ENCODE measurements around the gene FADS2. TPM values are rescaled to one million over a fixed set of nuclear protein-coding genes. Genes with fewer than 3 reads are reported as not detected.

FADS2 gene
- total and polyA plus RNA-seq, 9 of the 15 experiments (the other 6 are each of a cell fraction or from before 2014, with no cell fraction given), result 2.9 to 42.8 (median 16.2) TPM

DNA sequence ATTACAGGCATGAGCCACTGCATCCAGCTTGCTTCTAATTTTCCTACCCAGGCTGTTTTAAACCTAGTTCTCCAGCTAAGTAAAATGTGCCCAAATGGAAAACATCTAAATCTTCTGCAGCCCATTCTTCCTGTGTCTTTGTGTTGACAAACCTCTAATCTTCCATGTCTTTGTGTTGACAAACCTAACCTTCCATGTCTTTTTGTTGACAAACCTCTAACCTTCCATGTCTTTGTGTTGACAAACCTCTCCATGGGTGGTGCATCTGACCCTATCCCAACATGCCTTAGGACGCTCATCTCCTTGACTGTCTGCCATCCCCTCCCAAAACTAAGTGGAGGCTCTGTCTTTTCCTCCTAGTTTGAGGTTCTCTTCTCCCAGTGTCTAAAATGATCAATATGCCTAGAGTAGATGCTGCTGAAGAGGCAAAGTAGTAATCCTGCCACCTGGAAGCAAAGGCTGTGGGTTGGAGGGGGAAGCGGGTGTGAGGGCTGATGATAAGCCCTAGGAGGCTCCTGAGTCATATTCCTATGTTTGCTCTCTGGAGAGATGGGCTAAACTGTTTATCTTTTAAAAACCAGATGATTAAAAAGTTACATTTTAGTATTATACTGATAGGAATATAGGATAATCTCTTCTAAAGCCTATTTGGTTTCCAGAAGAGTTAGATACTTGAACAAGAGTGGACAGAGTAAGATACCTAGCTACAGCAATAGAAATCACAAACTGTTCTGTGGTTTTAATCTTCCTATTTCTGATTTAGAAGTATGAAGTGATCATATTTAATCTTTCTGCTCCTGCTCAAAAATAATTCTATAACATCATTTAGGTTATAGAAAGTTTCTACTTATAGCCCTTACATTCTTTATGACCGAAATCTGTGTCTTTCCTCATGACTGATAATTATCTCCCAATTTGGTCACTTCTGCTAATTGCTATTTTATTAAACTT, 27.5 kb upstream of the FADS2 start (continued):
- no peak for TF ChIP-seq NCOA4 (IDR thresholded peaks at IDR 0.05; ENCODE audit: partially characterized antibody)
- TF ChIP-seq ZFPM2 (CRISPR knock-in tag; IDR thresholded peaks at IDR 0.05), result no peak
- TF ChIP-seq SUPT5H (IDR thresholded peaks at IDR 0.05), result peak; percentile 45; the same call in 1 of the 2 replicates
- TF ChIP-seq TRIM24 (IDR thresholded peaks at IDR 0.05), result peak; percentile 72 to 88
- TF ChIP-seq, protein P1, sequence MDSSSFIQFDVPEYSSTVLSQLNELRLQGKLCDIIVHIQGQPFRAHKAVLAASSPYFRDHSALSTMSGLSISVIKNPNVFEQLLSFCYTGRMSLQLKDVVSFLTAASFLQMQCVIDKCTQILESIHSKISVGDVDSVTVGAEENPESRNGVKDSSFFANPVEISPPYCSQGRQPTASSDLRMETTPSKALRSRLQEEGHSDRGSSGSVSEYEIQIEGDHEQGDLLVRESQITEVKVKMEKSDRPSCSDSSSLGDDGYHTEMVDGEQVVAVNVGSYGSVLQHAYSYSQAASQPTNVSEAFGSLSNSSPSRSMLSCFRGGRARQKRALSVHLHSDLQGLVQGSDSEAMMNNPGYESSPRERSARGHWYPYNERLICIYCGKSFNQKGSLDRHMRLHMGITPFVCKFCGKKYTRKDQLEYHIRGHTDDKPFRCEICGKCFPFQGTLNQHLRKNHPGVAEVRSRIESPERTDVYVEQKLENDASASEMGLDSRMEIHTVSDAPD (CRISPR knock-in tag; IDR thresholded peaks at IDR 0.05), result no peak
- TF ChIP-seq BACH1 (tag; IDR thresholded peaks at IDR 0.05), result peak; percentile 57; the same call in 1 of the 2 replicates
- TF ChIP-seq ZFP1 (CRISPR knock-in tag; IDR thresholded peaks at IDR 0.05), result no peak
- peak; percentile 53; the same call in 1 of the 2 replicates for TF ChIP-seq JUN (IDR thresholded peaks at IDR 0.05; ENCODE audit: borderline replicate concordance, low read depth, low read length)
- no peak for TF ChIP-seq JUN (CRISPR knock-in tag; IDR thresholded peaks at IDR 0.05; ENCODE audit: borderline replicate concordance)
- TF ChIP-seq ARNT (IDR thresholded peaks at IDR 0.05), result no peak
- peak; percentile 72 for TF ChIP-seq HDAC2 (IDR thresholded peaks at IDR 0.05)
- no peak; the same call in 1 of the 2 replicates for TF ChIP-seq RNF2 (IDR thresholded peaks at IDR 0.05)
- TF ChIP-seq TAF15 (IDR thresholded peaks at IDR 0.05; ENCODE audit: low read depth, low read length), result no peak
- no peak for TF ChIP-seq ZNF76 (CRISPR knock-in tag; IDR thresholded peaks at IDR 0.05; ENCODE audit: borderline replicate concordance)
- no peak for TF ChIP-seq KLF13 (tag; IDR thresholded peaks at IDR 0.05; ENCODE audit: borderline replicate concordance, low read depth)
- TF ChIP-seq, protein P2, sequence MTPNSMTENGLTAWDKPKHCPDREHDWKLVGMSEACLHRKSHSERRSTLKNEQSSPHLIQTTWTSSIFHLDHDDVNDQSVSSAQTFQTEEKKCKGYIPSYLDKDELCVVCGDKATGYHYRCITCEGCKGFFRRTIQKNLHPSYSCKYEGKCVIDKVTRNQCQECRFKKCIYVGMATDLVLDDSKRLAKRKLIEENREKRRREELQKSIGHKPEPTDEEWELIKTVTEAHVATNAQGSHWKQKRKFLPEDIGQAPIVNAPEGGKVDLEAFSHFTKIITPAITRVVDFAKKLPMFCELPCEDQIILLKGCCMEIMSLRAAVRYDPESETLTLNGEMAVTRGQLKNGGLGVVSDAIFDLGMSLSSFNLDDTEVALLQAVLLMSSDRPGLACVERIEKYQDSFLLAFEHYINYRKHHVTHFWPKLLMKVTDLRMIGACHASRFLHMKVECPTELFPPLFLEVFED (CRISPR knock-in tag; conservative IDR thresholded peaks at IDR 0.05), result no peak
- peak; percentile 79 for TF ChIP-seq NFE2 (IDR thresholded peaks at IDR 0.05; ENCODE audit: low read depth)
- no peak for TF ChIP-seq SREBF2 (CRISPR knock-in tag; IDR thresholded peaks at IDR 0.05)
- peak; percentile 42; the same call in 1 of the 2 replicates for TF ChIP-seq DMBX1 (CRISPR knock-in tag; IDR thresholded peaks at IDR 0.05; ENCODE audit: borderline replicate concordance)
- TF ChIP-seq, protein P3, sequence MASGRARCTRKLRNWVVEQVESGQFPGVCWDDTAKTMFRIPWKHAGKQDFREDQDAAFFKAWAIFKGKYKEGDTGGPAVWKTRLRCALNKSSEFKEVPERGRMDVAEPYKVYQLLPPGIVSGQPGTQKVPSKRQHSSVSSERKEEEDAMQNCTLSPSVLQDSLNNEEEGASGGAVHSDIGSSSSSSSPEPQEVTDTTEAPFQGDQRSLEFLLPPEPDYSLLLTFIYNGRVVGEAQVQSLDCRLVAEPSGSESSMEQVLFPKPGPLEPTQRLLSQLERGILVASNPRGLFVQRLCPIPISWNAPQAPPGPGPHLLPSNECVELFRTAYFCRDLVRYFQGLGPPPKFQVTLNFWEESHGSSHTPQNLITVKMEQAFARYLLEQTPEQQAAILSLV (tag; IDR thresholded peaks at IDR 0.05), result no peak
- TF ChIP-seq KDM5B (IDR thresholded peaks at IDR 0.05; ENCODE audit: insufficient replicate concordance, low read depth, low read length), result no peak
- TF ChIP-seq, protein P4, sequence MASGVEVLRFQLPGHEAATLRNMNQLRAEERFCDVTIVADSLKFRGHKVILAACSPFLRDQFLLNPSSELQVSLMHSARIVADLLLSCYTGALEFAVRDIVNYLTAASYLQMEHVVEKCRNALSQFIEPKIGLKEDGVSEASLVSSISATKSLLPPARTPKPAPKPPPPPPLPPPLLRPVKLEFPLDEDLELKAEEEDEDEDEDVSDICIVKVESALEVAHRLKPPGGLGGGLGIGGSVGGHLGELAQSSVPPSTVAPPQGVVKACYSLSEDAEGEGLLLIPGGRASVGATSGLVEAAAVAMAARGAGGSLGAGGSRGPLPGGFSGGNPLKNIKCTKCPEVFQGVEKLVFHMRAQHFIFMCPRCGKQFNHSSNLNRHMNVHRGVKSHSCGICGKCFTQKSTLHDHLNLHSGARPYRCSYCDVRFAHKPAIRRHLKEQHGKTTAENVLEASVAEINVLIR (CRISPR knock-in tag; IDR thresholded peaks at IDR 0.05), result no peak
- TF ChIP-seq ZFP36 (IDR thresholded peaks at IDR 0.05; ENCODE audit: low read depth, low read length, partially characterized antibody), result no peak
